ENCODE results near the gene EFL1.

The EFL1 gene

GRCh38 chr15:82138306-82138705, 124.2 kb downstream of the EFL1 start:
- H3K4me3 Mint-ChIP-seq: no peak overlapping the region
- peaks cover 15% of the 10 kb centered on the region for H3K36me3 Mint-ChIP-seq
- no peak for DNase-seq
- H3K9me3 Mint-ChIP-seq: no peaks in the 10 kb centered on the region
- H3K27ac Mint-ChIP-seq: no peak overlapping the region
- no peaks in the 10 kb centered on the region for H3K4me1 Mint-ChIP-seq
- CTCF ChIA-PET: interaction anchor here (0.6 to 1.1 kb wide), 2 partner anchors 28 to 179 kb away, joined by 3 read pairs; no protein-coding TSS in a partner anchor
- no peaks in the 10 kb centered on the region for H3K27me3 Mint-ChIP-seq

GRCh38 chr15:82137261-82137660, 125.3 kb downstream of the EFL1 start:
- no peak for DNase-seq
- peaks cover 20% of the 10 kb centered on the region for H3K36me3 Mint-ChIP-seq
- no peaks in the 10 kb centered on the region for H3K4me1 Mint-ChIP-seq
- H3K27me3 Mint-ChIP-seq: no peaks in the 10 kb centered on the region
- no peak overlapping the region for H3K4me3 Mint-ChIP-seq
- CTCF ChIA-PET: interaction anchor here (1.2 kb wide), 1 partner anchor 29 kb away, joined by 3 read pairs; no protein-coding TSS in a partner anchor
- no peaks in the 10 kb centered on the region for H3K9me3 Mint-ChIP-seq
- H3K27ac Mint-ChIP-seq: no peak overlapping the region

- no peaks in the 10 kb centered on the region for H3K4me1 Mint-ChIP-seq
- H3K4me3 Mint-ChIP-seq: no peak overlapping the region
- CTCF ChIA-PET: interaction anchor here (0.7 kb wide), 1 partner anchor 20 kb away, joined by 3 read pairs; no protein-coding TSS in a partner anchor
- H3K36me3 Mint-ChIP-seq: peaks cover 22% of the 10 kb centered on the region
- H3K27ac Mint-ChIP-seq: no peak overlapping the region
- no peak for DNase-seq
- H3K9me3 Mint-ChIP-seq: no peaks in the 10 kb centered on the region
- no peaks in the 10 kb centered on the region for H3K27me3 Mint-ChIP-seq
Measured at GRCh38 chr15:82136120-82136519, 126.4 kb downstream of the EFL1 start.

GRCh38 chr15:82135638-82136037, 126.9 kb downstream of the EFL1 start:
- CTCF ChIA-PET: no interaction called here
- no peaks in the 10 kb centered on the region for H3K27me3 Mint-ChIP-seq
- DNase-seq: no peak
- H3K4me3 Mint-ChIP-seq: no peak overlapping the region
- no peaks in the 10 kb centered on the region for H3K4me1 Mint-ChIP-seq
- peaks cover 22% of the 10 kb centered on the region for H3K36me3 Mint-ChIP-seq
- no peak overlapping the region for H3K27ac Mint-ChIP-seq
- H3K9me3 Mint-ChIP-seq: no peaks in the 10 kb centered on the region

- Mint-ChIP-seq H3K27me3 (no peaks in the 10 kb centered on the region), H3K9me3 (no peaks in the 10 kb centered on the region), H3K36me3 (peaks cover 27% of the 10 kb centered on the region), H3K27ac (no peak overlapping the region), H3K4me3 (no peak overlapping the region), H3K4me1 (no peaks in the 10 kb centered on the region)
- DNase-seq: no peak
- CTCF ChIA-PET: interaction anchor here (0.7 kb wide), 2 partner anchors 64 to 754 kb away, joined by 3 read pairs; no protein-coding TSS in a partner anchor
Measured at GRCh38 chr15:82134461-82134860, 128.1 kb downstream of the EFL1 start.

GRCh38 chr15:82133251-82133650, 129.3 kb downstream of the EFL1 start:
- Mint-ChIP-seq H3K27me3 (no peaks in the 10 kb centered on the region), H3K4me3 (no peak overlapping the region), H3K36me3 (peaks cover 29% of the 10 kb centered on the region), H3K9me3 (no peaks in the 10 kb centered on the region), H3K4me1 (peaks cover 8% of the 10 kb centered on the region), H3K27ac (no peak overlapping the region)
- CTCF ChIA-PET: no interaction called here
- DNase-seq: no peak

GRCh38 chr15:82132742-82133141, 129.8 kb downstream of the EFL1 start:
- H3K9me3 Mint-ChIP-seq: no peaks in the 10 kb centered on the region
- H3K4me1 Mint-ChIP-seq: peaks cover 8% of the 10 kb centered on the region
- H3K36me3 Mint-ChIP-seq: peaks cover 26% of the 10 kb centered on the region
- no peak for DNase-seq
- no peak overlapping the region for H3K4me3 Mint-ChIP-seq
- CTCF ChIA-PET: no interaction called here
- no peak overlapping the region for H3K27ac Mint-ChIP-seq
- H3K27me3 Mint-ChIP-seq: no peaks in the 10 kb centered on the region

- CTCF ChIA-PET: no interaction called here
- Mint-ChIP-seq H3K4me1 (peaks cover 8% of the 10 kb centered on the region), H3K27me3 (no peaks in the 10 kb centered on the region), H3K36me3 (peaks cover 24% of the 10 kb centered on the region), H3K27ac (no peak overlapping the region), H3K9me3 (no peaks in the 10 kb centered on the region), H3K4me3 (no peak overlapping the region)
- DNase-seq: no peak
Measured at GRCh38 chr15:82132096-82132495, 130.4 kb downstream of the EFL1 start.

- Mint-ChIP-seq H3K27me3 (no peaks in the 10 kb centered on the region), H3K4me1 (peaks cover 8% of the 10 kb centered on the region), H3K9me3 (no peaks in the 10 kb centered on the region), H3K27ac (no peak overlapping the region), H3K36me3 (peaks cover 20% of the 10 kb centered on the region), H3K4me3 (no peak overlapping the region)
- no peak for DNase-seq
- CTCF ChIA-PET: interaction anchor here (1.3 to 1.6 kb wide), 2 partner anchors 10 to 15 kb away, joined by 3 to 4 read pairs; no protein-coding TSS in a partner anchor
Measured at GRCh38 chr15:82130248-82130647, 132.3 kb downstream of the EFL1 start.

- no peak overlapping the region for H3K27ac Mint-ChIP-seq
- CTCF ChIA-PET: no interaction called here
- no peak for DNase-seq
- H3K27me3 Mint-ChIP-seq: no peaks in the 10 kb centered on the region
- peaks cover 12% of the 10 kb centered on the region for H3K4me1 Mint-ChIP-seq
- H3K9me3 Mint-ChIP-seq: no peaks in the 10 kb centered on the region
- H3K36me3 Mint-ChIP-seq: peaks cover 24% of the 10 kb centered on the region
- H3K4me3 Mint-ChIP-seq: no peak overlapping the region
Measured at GRCh38 chr15:82129761-82130160, 132.8 kb downstream of the EFL1 start.

- Mint-ChIP-seq H3K27me3 (no peaks in the 10 kb centered on the region), H3K4me3 (no peak overlapping the region), H3K9me3 (no peaks in the 10 kb centered on the region), H3K36me3 (peaks cover 26% of the 10 kb centered on the region), H3K27ac (no peak overlapping the region), H3K4me1 (peaks cover 14% of the 10 kb centered on the region)
- CTCF ChIA-PET: no interaction called here
- DNase-seq: no peak
Measured at GRCh38 chr15:82129149-82129692, 133.3 kb downstream of the EFL1 start.

- DNase-seq: no peak
- H3K9me3 Mint-ChIP-seq: no peaks in the 10 kb centered on the region
- H3K36me3 Mint-ChIP-seq: peaks cover 24% of the 10 kb centered on the region
- H3K27me3 Mint-ChIP-seq: no peaks in the 10 kb centered on the region
- H3K27ac Mint-ChIP-seq: no peak overlapping the region
- peaks cover 14% of the 10 kb centered on the region for H3K4me1 Mint-ChIP-seq
- H3K4me3 Mint-ChIP-seq: no peak overlapping the region
- CTCF ChIA-PET: interaction anchor here (0.8 to 1.6 kb wide), 2 partner anchors 11 to 20 kb away, joined by 3 to 8 read pairs; no protein-coding TSS in a partner anchor
Measured at GRCh38 chr15:82128401-82129148, 134.0 kb downstream of the EFL1 start.

- Mint-ChIP-seq H3K27me3 (no peaks in the 10 kb centered on the region), H3K36me3 (peaks cover 23% of the 10 kb centered on the region)
Measured at GRCh38 chr15:82127581-82127980, 135.0 kb downstream of the EFL1 start.

GRCh38 chr15:82126346-82126745, 136.2 kb downstream of the EFL1 start:
- Mint-ChIP-seq H3K36me3 (peaks cover 21% of the 10 kb centered on the region), H3K4me1 (peaks cover 14% of the 10 kb centered on the region), H3K9me3 (no peaks in the 10 kb centered on the region), H3K27ac (no peak overlapping the region), H3K27me3 (no peaks in the 10 kb centered on the region), H3K4me3 (no peak overlapping the region)
- CTCF ChIA-PET: no interaction called here
- DNase-seq: no peak

More at GRCh38 chr15:82127581-82127980, 135.0 kb downstream of the EFL1 start:
- Mint-ChIP-seq H3K9me3 (no peaks in the 10 kb centered on the region), H3K4me1 (peaks cover 14% of the 10 kb centered on the region), H3K4me3 (no peak overlapping the region), H3K27ac (no peak overlapping the region)
- DNase-seq: no peak
- CTCF ChIA-PET: interaction anchor here (0.8 to 1.6 kb wide), 2 partner anchors 12 to 17 kb away, joined by 3 to 8 read pairs; no protein-coding TSS in a partner anchor
